Hematopoietic multipotent progenitor cell treated with erythropoietin and hydrocortisone succinate and interleukin-3 and kit ligand, for 6 days (in vitro differentiated cells): Measurements from ENCODE around the gene CHD3.

Source experiments
- DNase-seq: peaks from one replicate; pipeline ENCODE4 v3.0.0-alpha.2; 2015

Gene CHD3

DNA sequence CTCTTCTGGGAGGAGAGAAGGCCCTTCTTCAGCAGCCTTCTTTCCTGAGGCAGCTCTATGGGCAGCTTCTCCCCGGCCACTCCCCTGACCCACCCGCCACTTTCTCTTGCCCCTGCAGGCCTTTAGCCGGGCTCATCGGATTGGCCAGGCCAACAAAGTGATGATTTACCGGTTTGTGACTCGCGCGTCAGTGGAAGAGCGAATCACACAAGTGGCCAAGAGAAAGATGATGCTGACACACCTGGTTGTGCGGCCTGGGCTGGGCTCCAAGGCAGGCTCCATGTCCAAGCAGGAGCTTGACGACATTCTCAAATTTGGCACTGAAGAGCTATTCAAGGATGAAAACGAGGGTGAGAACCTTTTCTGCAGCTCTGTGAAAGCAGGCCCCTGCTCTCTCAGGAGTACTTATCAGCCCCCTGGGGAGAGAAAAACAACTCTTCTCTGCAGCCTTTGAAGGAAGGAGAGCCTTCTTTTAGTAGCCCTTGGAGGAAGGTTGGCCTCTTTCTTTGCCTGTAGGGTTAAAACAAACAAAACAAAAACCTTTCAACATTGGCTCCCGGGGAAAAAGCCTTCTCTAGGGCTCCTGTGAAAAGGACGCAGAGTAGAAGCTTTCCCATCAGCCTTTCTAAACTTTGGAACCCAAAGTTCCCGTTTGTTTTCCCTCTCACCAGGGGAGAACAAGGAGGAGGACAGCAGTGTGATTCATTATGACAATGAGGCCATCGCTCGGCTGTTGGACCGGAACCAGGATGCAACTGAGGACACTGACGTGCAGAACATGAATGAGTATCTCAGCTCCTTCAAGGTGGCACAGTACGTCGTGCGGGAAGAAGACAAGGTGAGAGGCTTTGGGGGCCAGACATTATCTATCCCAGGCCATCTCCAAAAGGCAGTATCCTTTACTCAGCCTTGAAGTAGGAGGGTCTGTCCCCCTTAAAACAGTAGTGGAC lies 14.8 kb downstream of the CHD3 start:
- DNase-seq: no peak

- no peak for DNase-seq
Measured at GRCh38 chr17:7909089-7909488, 20.5 kb downstream of the CHD3 start.

- no peak for DNase-seq
Measured at GRCh38 chr17:7910281-7910680, 21.7 kb downstream of the CHD3 start.

DNA sequence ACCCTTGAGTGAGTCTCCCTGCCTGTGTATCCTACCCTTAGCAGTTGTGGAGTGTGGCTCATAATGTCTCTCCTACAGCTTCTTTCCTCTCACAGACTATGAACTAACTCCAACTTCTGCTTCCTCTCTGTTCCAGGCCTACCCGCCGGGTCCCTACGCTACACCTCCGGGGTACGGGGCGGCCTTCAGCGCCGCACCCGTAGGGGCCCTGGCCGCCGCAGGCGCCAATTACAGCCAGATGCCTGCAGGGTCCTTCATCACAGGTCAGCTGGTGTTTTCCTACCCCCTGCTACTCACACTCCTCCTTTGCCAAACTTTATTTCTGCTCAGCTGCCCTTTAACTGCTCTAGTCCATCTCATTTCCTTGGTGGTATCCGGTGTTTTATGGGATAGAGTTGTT lies 22.1 kb downstream of the CHD3 start:
- no peak for DNase-seq

- no peak for DNase-seq
Measured at GRCh38 chr17:7911116-7911515, 22.5 kb downstream of the CHD3 start.

DNA sequence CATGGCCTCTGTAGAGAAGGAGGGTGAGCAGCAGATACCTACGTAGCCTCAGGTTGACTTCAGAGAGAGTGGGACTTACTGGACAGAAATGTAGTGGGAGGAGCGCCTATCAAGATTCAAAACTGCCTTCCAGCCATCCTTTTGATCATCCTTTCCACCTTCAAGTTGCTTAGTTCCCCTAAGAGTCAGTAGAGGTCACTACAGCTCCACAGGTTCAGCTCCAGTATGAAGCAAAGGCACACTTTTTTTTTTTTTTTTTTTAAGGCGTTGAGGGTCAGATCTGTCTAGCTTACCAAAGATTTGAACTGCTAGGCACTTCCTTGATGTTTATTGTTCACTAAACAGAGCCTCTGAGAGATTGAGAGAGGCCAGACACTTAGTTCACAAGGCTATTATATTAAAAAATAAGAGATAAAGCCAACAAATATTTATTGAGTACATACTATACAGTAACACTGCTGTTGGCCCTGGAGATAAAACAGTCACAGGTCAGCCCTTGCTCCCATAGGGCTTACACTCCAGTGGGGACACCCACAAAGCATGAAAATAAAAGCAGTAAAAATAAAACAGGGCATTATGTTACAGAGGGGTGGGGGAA lies 24.4 kb downstream of the CHD3 start:
- DNase-seq: peak; percentile 94

DNA sequence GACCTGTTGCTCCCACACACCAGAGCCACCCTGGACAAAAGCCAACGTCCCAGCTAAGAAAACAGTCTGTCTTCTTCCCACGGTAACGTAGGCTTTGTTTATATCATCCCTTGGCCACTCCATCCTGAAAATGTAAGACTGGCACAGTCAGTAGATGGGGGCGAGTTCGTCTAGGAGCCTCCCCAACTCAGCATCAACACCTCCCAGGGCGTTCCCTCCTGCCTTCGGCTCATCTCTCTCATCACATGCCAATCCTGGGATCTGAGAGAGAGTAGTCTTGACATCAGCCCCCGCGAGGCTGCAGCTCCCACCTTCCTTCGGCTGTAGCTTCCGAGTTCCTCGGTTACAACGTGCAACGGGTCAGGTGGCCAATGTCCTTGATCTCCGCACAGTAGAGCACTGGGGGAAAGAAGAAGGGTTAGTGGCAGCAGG lies 26.6 kb downstream of the CHD3 start:
- peak; percentile 64 for DNase-seq

- DNase-seq: peak; percentile 97
Measured at GRCh38 chr17:7915611-7916384, 27.2 kb downstream of the CHD3 start, which contains the start of gene RNF227. Gene RNF227 (minus strand): TSS chr17:7916289. CDS start chr17:7916195, 94 bp downstream.

- DNase-seq: no peak
Measured at GRCh38 chr17:7916385-7916682, 27.7 kb downstream of the CHD3 start.

GRCh38 chr17:7916808-7917207 lies 28.2 kb downstream of the CHD3 start:
- DNase-seq: peak; percentile 45

GRCh38 chr17:7922269-7922844 lies 33.8 kb downstream of the CHD3 start:
- no peak for DNase-seq

DNA sequence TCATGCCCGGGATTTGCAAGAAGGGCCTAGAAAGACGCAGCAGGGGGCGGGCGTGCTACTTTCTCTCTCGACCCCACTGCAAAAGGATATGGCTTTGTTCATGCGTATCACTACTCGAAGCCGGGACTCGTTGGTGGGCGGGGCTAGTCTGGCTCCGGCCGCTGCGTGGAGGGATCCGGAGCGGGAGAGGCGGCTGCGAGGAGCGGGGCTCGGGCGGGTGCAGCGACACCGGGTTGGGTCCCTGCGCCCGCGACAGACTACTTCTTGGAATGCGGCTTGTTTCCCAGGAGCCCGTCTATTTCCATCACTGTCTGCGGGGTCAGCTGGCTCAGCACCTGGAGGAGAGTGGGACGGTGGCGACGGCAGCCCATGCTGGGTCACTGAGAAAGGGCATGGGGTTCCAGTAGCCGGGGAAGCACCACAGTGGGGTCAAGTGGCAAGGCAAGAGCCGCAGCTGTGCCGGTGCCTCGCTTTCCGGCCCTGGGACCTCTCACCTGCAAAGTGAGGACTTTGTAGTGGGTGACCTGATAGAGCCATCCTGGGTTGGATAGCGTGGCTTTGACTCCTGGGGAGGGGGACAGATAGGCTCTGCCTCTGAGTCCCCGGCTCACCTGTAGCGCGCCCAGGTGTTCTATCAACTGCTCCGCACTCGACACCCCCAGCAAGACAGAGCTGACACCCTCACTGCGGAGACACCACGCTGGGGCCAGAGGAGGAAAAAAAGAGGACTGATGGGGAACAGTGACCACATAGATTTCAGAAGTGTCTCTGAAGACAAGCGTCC lies 34.4 kb downstream of the CHD3 start:
- DNase-seq: peak; percentile 90

DNA sequence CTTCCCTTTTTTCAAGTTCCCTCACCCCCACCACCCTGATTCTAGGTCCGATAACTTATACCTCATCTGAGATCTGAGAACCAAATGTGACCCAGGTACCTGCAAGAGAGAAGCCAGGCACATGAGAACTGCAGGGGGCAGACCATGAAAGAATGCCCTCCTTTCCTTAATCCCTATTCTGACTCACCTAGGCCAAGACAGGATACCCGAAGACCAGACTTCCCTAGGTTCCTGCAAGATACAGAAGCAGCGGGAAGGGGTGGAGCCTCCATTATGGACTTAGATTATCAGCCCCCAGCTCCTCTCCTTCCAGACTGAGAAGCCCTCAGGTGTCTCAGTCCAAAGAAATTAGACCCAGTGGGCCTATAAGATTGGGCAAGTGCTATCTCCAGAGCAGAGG lies 39.0 kb downstream of the CHD3 start:
- DNase-seq: no peak

DNA sequence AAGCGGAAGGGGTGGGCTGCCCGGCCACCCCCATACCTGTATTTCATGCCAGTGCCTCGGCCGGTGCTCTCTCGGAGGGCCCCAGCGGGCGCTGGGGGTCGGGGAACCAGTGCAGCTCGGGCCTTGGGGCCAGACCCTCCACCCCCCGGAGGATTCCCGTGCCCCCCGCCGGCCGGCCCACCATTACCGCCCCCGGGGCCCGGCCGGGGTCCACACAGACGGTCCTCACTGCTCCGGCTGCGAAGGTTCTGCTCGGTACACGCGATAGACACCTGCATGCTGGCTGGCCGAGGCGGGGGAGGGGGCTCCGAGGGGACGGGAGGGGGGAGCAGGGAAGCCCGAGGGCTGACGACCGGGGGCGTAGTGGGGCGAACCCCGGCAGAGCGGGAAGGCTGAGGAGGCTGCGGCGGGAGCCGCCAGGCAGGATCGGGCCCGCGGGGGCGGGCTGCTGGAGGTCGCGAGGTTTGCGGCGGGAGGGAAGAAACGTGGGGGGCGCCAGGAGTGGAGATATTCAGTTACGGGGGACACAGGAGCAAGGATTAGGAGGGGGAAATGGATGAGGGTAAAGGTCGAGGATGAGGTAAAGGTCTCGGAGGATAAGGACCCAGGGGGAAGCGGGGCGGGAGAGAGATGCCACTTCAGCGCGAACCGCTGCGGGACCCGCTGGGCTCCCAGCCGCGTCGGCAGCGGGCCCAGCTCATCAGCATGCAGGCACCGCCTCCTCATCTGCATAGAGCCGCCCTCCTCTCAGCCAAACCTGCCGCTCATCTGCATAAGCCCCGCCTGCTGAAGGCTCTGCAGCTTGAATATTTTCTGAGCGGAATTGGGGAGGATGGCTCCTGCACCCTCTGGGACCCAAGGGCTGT lies 40.8 kb downstream of the CHD3 start, which contains the start of gene KCNAB3:
Gene KCNAB3 (minus strand): TSS at position 699 of the 866 bp plus-strand sequence. CDS start 421 bp downstream, at position 278.
- peak; percentile 53 for DNase-seq

GRCh38 chr17:7930841-7931631 lies 42.4 kb downstream of the CHD3 start:
- peak; percentile 13 for DNase-seq

DNA sequence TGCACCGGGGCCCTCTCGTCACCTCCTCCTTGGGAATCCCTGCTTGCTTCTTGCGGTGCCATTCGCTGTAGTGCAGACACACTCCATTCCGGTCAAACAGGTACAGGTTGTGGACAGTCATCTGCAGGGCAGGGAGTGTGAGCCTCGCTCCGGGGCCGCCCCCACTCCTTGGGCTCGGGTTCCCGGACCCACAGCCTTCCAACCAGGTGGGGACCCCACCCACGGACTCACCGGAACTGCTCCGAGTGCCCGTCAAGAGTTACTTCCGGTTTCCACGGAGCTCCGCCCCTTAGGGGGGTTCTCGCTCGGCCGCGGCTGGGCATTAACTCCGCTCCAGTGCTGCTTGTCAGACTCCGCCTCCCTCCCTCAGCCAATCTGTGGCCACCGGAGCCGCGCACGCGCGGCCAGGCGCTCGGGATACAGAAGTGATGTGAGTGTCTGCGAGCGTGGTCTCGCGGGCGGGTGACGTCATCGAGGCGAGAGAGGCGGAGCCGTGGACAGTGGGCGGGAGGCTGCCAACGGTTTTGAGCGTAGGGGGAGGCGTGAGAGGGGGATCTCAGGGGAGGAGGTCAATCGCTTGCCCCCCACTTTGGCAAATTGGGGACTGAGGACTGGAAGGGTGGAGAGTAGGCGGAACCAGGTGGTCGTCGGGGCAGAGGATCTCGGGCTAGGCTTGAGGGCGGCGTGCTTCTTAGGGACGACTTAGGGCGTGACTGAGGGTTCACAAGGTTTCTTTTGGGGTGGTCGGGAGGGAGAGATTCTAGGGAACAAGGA lies 43.3 kb downstream of the CHD3 start, which contains the start of the genes CNTROB and TRAPPC1:
Gene CNTROB (plus strand): TSS at position 498 of the 774 bp plus-strand sequence. CDS start 874 bp downstream, outside the sequence.
Gene TRAPPC1 (minus strand): TSS at position 238 of the 774 bp plus-strand sequence. CDS start 117 bp downstream, at position 121.
- DNase-seq: peak; percentile 99

DNA sequence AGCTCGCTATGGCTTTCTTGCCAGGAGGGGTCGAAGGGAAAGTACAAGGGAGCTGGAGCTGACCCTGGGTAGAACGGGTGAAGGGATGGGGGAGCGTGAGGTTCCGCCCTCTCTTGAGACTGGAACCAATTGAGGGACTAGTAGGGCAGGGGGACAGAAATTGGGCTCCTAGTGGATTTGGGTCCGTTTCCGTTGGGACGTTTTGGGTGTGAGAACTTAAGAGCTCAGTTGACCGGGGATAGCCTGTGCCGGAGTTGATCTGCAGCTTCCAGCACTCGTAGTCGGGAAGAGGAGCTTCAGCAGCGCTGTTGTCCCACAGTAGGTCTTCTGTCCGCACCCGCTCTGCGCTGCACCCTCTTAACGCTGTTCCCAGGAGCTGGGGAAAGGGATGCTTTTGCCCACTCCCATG lies 43.9 kb downstream of the CHD3 start:
- DNase-seq: peak; percentile 66

DNA sequence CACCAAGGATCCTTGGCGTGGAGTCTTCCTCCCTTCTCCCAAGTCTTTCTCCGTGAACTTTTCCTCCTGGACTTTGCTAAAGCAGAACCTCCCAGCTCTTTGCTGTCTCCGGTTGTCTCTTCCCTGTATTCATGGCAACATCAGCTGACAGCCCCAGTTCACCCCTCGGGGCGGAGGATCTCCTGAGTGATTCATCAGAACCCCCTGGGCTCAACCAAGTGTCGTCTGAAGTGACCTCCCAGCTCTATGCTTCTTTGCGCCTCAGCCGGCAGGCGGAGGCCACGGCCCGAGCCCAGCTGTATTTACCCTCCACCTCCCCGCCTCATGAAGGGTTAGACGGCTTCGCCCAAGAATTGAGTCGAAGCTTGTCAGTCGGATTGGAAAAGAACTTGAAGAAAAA lies 44.4 kb downstream of the CHD3 start:
- peak; percentile 86 for DNase-seq

DNA sequence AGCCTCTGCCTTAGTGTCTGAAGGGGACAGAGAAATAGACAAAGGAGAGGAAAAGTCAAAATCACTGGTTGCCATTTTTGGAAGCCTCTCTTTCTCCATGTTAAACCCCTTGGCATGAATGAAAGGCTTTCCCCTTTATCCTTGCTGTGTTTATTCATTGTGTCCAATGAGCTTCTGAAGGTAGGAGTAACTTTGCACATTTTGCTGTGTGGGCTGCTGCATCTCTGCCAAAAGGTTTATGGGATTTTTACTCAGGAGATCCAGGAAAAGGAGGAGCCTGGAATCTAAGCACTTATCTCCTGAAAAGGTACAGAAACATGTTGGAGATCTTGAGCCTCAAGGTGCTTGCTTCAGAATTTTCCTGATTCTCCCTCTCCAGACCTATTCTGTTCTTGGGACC lies 47.3 kb downstream of the CHD3 start:
- no peak for DNase-seq
